Measurements from ENCODE around the gene GDPD4.

GRCh38 chr11:77320351-77320750 lies 18.9 kb upstream of the GDPD4 start:
- TF ChIP-seq CTCF (IDR thresholded peaks at IDR 0.05; ENCODE audit: low read length) (no peak), EZH2 (optimal IDR thresholded peaks at IDR 0.05; ENCODE audit: low read depth, low read length) (no peak)

Measured in MM.1S (cell line).